ENCODE measurements around the gene STAG3.

Gene STAG3

DNA sequence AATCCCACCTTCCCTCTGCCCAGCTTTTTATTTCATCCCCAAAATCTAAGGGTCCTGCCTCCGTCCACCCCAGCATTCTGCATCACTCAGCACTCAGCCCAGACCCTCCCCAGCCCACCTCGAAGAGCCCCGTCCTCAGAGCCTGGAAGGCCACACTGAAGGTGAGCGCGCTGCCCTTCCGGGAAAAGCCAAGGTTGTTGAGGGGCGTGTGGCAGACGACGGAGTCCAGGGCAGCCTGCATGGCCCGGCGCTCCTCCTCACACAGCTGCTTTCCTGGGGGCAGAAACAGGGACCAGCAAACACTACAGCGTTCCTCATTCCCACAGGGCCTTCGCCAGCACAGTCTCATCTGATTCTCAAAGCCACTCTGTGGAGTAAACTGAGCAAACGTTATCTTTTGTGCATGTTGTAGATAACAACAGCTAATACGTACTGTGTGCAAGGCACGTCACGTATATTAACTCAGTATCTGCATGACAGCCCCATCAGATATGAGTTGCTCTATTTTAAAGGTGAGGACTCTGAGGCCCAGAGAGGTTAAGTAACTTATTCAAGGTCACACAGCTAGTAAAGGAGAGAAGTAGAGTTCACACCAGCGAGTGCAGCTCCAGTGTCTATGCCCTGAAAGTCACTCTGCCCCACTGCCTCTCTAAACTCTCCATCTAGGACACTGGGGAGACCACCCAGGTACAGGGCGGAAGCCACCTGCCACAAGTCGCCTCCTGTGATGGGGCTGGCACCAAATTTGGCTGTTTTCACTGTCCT, 22.0 kb upstream of the STAG3 start:
- ATAC-seq, result no peak

DNA sequence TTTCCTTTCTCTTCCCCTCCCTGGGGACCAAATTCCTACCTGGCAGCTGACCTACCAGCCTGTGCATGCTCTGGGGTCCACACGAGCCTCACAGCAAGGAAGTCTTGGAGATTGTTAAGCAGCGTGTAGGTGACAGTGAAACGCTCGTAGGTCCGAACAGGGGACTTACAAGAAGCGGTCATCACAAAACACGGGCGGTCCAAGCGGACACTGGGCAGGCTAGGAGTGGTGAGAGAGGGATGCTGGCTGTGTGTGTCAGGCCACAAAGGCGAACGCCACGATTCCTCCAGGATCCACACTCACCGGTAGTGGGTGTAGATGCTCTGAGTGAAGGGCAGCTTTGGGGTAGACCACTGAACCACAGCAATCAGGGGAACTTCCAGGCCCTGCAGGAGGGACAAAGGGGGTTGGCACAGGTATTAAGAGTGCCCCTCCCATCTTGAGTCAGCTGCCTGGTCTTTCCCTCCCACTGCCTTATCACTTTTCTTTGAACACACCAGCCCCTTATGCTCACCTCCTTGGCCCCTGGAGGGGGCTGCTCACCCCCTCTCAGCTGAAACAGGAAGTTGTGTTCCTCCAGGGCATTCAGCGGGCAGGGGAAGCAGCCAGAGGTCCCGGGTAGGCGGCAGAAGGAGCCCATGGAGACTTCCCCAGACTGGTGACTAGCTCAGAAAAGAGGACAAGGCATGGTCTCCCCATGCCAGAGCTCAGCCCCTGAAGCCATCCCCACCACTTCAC, 21.2 kb upstream of the STAG3 start:
- no peak for ATAC-seq
- TF ChIP-seq ZNF8 (CRISPR knock-in tag; IDR thresholded peaks at IDR 0.05) (no peak), ZNF565 (CRISPR knock-in tag; conservative IDR thresholded peaks at IDR 0.05; ENCODE audit: low read depth) (no peak), ZC3H10 (CRISPR knock-in tag; IDR thresholded peaks at IDR 0.05) (no peak), RARB (CRISPR knock-in tag; IDR thresholded peaks at IDR 0.05) (no peak), ZFP3 (CRISPR knock-in tag; IDR thresholded peaks at IDR 0.05) (no peak), ZFP30 (CRISPR knock-in tag; IDR thresholded peaks at IDR 0.05) (no peak), ARNTL (CRISPR knock-in tag; IDR thresholded peaks at IDR 0.05; ENCODE audit: borderline replicate concordance, low read depth) (no peak), GLIS3 (CRISPR knock-in tag; IDR thresholded peaks at IDR 0.05) (no peak), PPARA (CRISPR knock-in tag; IDR thresholded peaks at IDR 0.05; ENCODE audit: borderline replicate concordance) (no peak), OSR1 (CRISPR knock-in tag; IDR thresholded peaks at IDR 0.05) (no peak), TOX (CRISPR knock-in tag; IDR thresholded peaks at IDR 0.05; ENCODE audit: borderline replicate concordance) (no peak)
- TF ChIP-seq, protein P1, sequence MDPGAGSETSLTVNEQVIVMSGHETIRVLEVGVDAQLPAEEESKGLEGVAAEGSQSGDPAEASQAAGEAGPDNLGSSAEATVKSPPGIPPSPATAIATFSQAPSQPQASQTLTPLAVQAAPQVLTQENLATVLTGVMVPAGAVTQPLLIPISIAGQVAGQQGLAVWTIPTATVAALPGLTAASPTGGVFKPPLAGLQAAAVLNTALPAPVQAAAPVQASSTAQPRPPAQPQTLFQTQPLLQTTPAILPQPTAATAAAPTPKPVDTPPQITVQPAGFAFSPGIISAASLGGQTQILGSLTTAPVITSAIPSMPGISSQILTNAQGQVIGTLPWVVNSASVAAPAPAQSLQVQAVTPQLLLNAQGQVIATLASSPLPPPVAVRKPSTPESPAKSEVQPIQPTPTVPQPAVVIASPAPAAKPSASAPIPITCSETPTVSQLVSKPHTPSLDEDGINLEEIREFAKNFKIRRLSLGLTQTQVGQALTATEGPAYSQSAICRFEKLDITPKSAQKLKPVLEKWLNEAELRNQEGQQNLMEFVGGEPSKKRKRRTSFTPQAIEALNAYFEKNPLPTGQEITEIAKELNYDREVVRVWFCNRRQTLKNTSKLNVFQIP (CRISPR knock-in tag; IDR thresholded peaks at IDR 0.05; ENCODE audit: borderline replicate concordance, low read depth), result no peak
- TF ChIP-seq, protein P2, sequence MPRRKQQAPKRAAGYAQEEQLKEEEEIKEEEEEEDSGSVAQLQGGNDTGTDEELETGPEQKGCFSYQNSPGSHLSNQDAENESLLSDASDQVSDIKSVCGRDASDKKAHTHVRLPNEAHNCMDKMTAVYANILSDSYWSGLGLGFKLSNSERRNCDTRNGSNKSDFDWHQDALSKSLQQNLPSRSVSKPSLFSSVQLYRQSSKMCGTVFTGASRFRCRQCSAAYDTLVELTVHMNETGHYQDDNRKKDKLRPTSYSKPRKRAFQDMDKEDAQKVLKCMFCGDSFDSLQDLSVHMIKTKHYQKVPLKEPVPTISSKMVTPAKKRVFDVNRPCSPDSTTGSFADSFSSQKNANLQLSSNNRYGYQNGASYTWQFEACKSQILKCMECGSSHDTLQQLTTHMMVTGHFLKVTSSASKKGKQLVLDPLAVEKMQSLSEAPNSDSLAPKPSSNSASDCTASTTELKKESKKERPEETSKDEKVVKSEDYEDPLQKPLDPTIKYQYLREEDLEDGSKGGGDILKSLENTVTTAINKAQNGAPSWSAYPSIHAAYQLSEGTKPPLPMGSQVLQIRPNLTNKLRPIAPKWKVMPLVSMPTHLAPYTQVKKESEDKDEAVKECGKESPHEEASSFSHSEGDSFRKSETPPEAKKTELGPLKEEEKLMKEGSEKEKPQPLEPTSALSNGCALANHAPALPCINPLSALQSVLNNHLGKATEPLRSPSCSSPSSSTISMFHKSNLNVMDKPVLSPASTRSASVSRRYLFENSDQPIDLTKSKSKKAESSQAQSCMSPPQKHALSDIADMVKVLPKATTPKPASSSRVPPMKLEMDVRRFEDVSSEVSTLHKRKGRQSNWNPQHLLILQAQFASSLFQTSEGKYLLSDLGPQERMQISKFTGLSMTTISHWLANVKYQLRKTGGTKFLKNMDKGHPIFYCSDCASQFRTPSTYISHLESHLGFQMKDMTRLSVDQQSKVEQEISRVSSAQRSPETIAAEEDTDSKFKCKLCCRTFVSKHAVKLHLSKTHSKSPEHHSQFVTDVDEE (CRISPR knock-in tag; IDR thresholded peaks at IDR 0.05), result no peak
- TF ChIP-seq, protein P3, sequence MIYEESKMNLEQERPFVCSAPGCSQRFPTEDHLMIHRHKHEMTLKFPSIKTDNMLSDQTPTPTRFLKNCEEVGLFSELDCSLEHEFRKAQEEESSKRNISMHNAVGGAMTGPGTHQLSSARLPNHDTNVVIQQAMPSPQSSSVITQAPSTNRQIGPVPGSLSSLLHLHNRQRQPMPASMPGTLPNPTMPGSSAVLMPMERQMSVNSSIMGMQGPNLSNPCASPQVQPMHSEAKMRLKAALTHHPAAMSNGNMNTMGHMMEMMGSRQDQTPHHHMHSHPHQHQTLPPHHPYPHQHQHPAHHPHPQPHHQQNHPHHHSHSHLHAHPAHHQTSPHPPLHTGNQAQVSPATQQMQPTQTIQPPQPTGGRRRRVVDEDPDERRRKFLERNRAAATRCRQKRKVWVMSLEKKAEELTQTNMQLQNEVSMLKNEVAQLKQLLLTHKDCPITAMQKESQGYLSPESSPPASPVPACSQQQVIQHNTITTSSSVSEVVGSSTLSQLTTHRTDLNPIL (CRISPR knock-in tag; IDR thresholded peaks at IDR 0.05; ENCODE audit: low read depth), result no peak
- TF ChIP-seq, protein P4, sequence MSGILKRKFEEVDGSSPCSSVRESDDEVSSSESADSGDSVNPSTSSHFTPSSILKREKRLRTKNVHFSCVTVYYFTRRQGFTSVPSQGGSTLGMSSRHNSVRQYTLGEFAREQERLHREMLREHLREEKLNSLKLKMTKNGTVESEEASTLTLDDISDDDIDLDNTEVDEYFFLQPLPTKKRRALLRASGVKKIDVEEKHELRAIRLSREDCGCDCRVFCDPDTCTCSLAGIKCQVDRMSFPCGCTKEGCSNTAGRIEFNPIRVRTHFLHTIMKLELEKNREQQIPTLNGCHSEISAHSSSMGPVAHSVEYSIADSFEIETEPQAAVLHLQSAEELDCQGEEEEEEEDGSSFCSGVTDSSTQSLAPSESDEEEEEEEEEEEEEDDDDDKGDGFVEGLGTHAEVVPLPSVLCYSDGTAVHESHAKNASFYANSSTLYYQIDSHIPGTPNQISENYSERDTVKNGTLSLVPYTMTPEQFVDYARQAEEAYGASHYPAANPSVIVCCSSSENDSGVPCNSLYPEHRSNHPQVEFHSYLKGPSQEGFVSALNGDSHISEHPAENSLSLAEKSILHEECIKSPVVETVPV (CRISPR knock-in tag; IDR thresholded peaks at IDR 0.05), result no peak

More for the DNA sequence above, 22.0 kb upstream of the STAG3 start:
- TF ChIP-seq, protein P2 (CRISPR knock-in tag; IDR thresholded peaks at IDR 0.05), result no peak
- TF ChIP-seq, protein P5, sequence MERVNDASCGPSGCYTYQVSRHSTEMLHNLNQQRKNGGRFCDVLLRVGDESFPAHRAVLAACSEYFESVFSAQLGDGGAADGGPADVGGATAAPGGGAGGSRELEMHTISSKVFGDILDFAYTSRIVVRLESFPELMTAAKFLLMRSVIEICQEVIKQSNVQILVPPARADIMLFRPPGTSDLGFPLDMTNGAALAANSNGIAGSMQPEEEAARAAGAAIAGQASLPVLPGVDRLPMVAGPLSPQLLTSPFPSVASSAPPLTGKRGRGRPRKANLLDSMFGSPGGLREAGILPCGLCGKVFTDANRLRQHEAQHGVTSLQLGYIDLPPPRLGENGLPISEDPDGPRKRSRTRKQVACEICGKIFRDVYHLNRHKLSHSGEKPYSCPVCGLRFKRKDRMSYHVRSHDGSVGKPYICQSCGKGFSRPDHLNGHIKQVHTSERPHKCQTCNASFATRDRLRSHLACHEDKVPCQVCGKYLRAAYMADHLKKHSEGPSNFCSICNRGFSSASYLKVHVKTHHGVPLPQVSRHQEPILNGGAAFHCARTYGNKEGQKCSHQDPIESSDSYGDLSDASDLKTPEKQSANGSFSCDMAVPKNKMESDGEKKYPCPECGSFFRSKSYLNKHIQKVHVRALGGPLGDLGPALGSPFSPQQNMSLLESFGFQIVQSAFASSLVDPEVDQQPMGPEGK (CRISPR knock-in tag; IDR thresholded peaks at IDR 0.05; ENCODE audit: borderline replicate concordance), result no peak
- TF ChIP-seq ZNF70 (CRISPR knock-in tag; IDR thresholded peaks at IDR 0.05), result no peak
- no peak for TF ChIP-seq TCF4 (CRISPR knock-in tag; IDR thresholded peaks at IDR 0.05; ENCODE audit: borderline replicate concordance)
- no peak for TF ChIP-seq SNAI2 (CRISPR knock-in tag; IDR thresholded peaks at IDR 0.05)
- no peak for TF ChIP-seq CSDC2 (CRISPR knock-in tag; IDR thresholded peaks at IDR 0.05)
- TF ChIP-seq, protein P4 (CRISPR knock-in tag; IDR thresholded peaks at IDR 0.05), result no peak
